NAMALWA (cell line): ENCODE data around the gene GDF2.

Experiments
- DNase-seq: peaks from one replicate; pipeline ENCODE4 v3.0.0-alpha.2; 2015; ENCODE audit warnings: low spot score

GDF2 gene

GRCh38 chr10:47322300-47323061 lies at the start of gene GDF2:
GDF2 (plus strand) TSS chr10:47322454; CDS start chr10:47322669, 215 bp downstream.
- no peak for DNase-seq

GRCh38 chr10:47276071-47276470 lies 46.2 kb upstream of the GDF2 start:
- DNase-seq = no peak

- DNase-seq = no peak
Observed at GRCh38 chr10:47276576-47277351, 45.5 kb upstream of the GDF2 start.

GRCh38 chr10:47277352-47278151 lies 44.7 kb upstream of the GDF2 start:
- no peak for DNase-seq

- DNase-seq = no peak
Observed at GRCh38 chr10:47278152-47278473, 44.1 kb upstream of the GDF2 start.

GRCh38 chr10:47278720-47279119 lies 43.5 kb upstream of the GDF2 start:
- DNase-seq = no peak

- DNase-seq = no peak
Observed at GRCh38 chr10:47279276-47279675, 43.0 kb upstream of the GDF2 start.

GRCh38 chr10:47282005-47282656 lies 40.1 kb upstream of the GDF2 start:
- no peak for DNase-seq

GRCh38 chr10:47282657-47283018 lies 39.6 kb upstream of the GDF2 start:
- DNase-seq = no peak

GRCh38 chr10:47283101-47283630 lies 39.1 kb upstream of the GDF2 start:
- DNase-seq = no peak

GRCh38 chr10:47283848-47284247 lies 38.4 kb upstream of the GDF2 start:
- no peak for DNase-seq

GRCh38 chr10:47285381-47286115 lies 36.7 kb upstream of the GDF2 start:
- DNase-seq = no peak

- DNase-seq = no peak
Observed at GRCh38 chr10:47286116-47286505, 36.1 kb upstream of the GDF2 start.

GRCh38 chr10:47286591-47287315 lies 35.5 kb upstream of the GDF2 start:
- no peak for DNase-seq

- no peak for DNase-seq
Observed at GRCh38 chr10:47287365-47287802, 34.9 kb upstream of the GDF2 start.

GRCh38 chr10:47287805-47288204 lies 34.4 kb upstream of the GDF2 start:
- no peak for DNase-seq

GRCh38 chr10:47288236-47288635 lies 34.0 kb upstream of the GDF2 start:
- DNase-seq = no peak

- no peak for DNase-seq
Observed at GRCh38 chr10:47288916-47289495, 33.2 kb upstream of the GDF2 start.

- DNase-seq = no peak
Observed at GRCh38 chr10:47289921-47290320, 32.3 kb upstream of the GDF2 start.

- DNase-seq = no peak
Observed at GRCh38 chr10:47290338-47290737, 31.9 kb upstream of the GDF2 start.
